A673 (cell line): ENCODE data around the gene ZFPM1. TPM values are rescaled to one million over a fixed set of nuclear protein-coding genes. Genes with fewer than 3 reads are reported as not detected.

Source experiments
- BruUV-seq: library from RNA; stranded (reverse); fragments of 400-500 nt; replicated peaks from 2 replicates; lab custom pipeline; 2021; lab: Mats Ljungman, UMichigan
- CTCF ChIA-PET: fragments of 300-600 bp; sonication (Branson Sonifier 250); formaldehyde crosslinking; loops from one replicate; lab custom pipeline; 2022; ENCODE audit warnings: antibody characterized with exemption; lab: Charles Lee
- POLR2A ChIA-PET: fragments of 300-600 bp; sonication (Branson Sonifier 250); formaldehyde crosslinking; loops from one replicate; lab custom pipeline; 2022; ENCODE audit warnings: antibody characterized with exemption; ENCODE audit not compliant: low non-redundant PET; lab: Charles Lee
- DNase-seq: peaks from one replicate; pipeline ENCODE4 v3.0.0-alpha.2; 2015; ENCODE audit warnings: low spot score
- H3K27ac ChIP-seq: fragments of 200-600 bp; sonication (generic); 2 replicates; pipeline ENCODE4 v1.5.1; 2016; ENCODE audit warnings: mixed run types, low read depth, mild to moderate bottlenecking, mixed read lengths, antibody characterized with exemption, low read length; ENCODE audit not compliant: poor library complexity, severe bottlenecking
- H3K27me3 ChIP-seq: fragments of 200-600 bp; sonication (generic); replicated peaks from 2 replicates; pipeline ENCODE4 v1.6.1; 2017; ENCODE audit warnings: mixed run types, low read depth, mild to moderate bottlenecking, mixed read lengths, antibody characterized with exemption, low read length; ENCODE audit not compliant: insufficient read depth, poor library complexity
- H3K36me3 ChIP-seq: fragments of 200-600 bp; sonication (generic); 2 replicates; pipeline ENCODE4 v1.6.1; 2016; ENCODE audit warnings: mixed run types, mild to moderate bottlenecking, mixed read lengths, antibody characterized with exemption, low read length; ENCODE audit not compliant: insufficient read depth, poor library complexity, severe bottlenecking
- H3K4me1 ChIP-seq: fragments of 200-600 bp; sonication (generic); 2 replicates; pipeline ENCODE4 v1.6.1; 2017; ENCODE audit warnings: mixed run types, mild to moderate bottlenecking, mixed read lengths, antibody characterized with exemption, low read length; ENCODE audit not compliant: insufficient read depth, poor library complexity, severe bottlenecking
- H3K4me3 ChIP-seq: fragments of 200-600 bp; sonication (generic); 2 replicates; pipeline ENCODE4 v1.5.1; 2016; ENCODE audit warnings: low read depth, mixed run types, mild to moderate bottlenecking, mixed read lengths, low read length; ENCODE audit not compliant: poor library complexity, severe bottlenecking
- H3K9me3 ChIP-seq: fragments of 200-600 bp; sonication (generic); 2 replicates; pipeline ENCODE4 v1.6.1; 2016; ENCODE audit warnings: mixed run types, low read depth, mild to moderate bottlenecking, mixed read lengths, antibody characterized with exemption, low read length; ENCODE audit not compliant: poor library complexity, severe bottlenecking
- CTCF ChIP-seq: fragments of 300-800, 200-600 bp; sonication (generic); conservative IDR thresholded peaks from 2 replicates; pipeline ENCODE4 v1.5.1; 2017; ENCODE audit warnings: low read depth, mild to moderate bottlenecking, antibody characterized with exemption, low read length, moderate library complexity, mixed read lengths
- EZH2 ChIP-seq: fragments of 200-600 bp; sonication (generic); IDR thresholded peaks from 2 replicates; pipeline ENCODE4 v1.6.1; 2017; ENCODE audit warnings: borderline replicate concordance, low read depth, mild to moderate bottlenecking, mixed read lengths, antibody characterized with exemption, low read length; ENCODE audit not compliant: poor library complexity, severe bottlenecking
- intact Hi-C: fragments of 100-400 bp; cut with micrococcal nuclease; formaldehyde crosslinking; loops from one replicate; pipeline ENCODE4 v1.10.0; 2022; ENCODE audit not compliant: unreplicated experiment
- total RNA-seq: library from RNA; stranded (reverse); gene quantifications from 2 replicates; pipeline ENCODE4 v1.2.3, GENCODE V29; 2021

ZFPM1 gene
- total RNA-seq, 1 experiment from 2014 or later = 5.6 TPM

- intact Hi-C loops = no loop called here
- no peak overlapping the region for H3K4me3 ChIP-seq
- H3K4me1 ChIP-seq = peaks cover 8% of the 10 kb centered on the region
- ChIA-PET POLR2A (no interaction called here), CTCF (no interaction called here)
- TF ChIP-seq CTCF = no peak
- no peak for TF ChIP-seq EZH2
- no peaks in the 10 kb centered on the region for H3K9me3 ChIP-seq
- DNase-seq = no peak
- H3K36me3 ChIP-seq = no peaks in the 10 kb centered on the region
- H3K27ac ChIP-seq = no peak overlapping the region
- no peaks in the 10 kb centered on the region for H3K27me3 ChIP-seq
- no TSS peak for BruUV-seq
These were observed 33.3 kb upstream of the ZFPM1 start for GRCh38 chr16:88419790-88420189.

GRCh38 chr16:88420496-88420895 lies 32.6 kb upstream of the ZFPM1 start:
- Histone ChIP-seq H3K36me3 (no peaks in the 10 kb centered on the region), H3K4me3 (no peak overlapping the region), H3K4me1 (peaks cover 8% of the 10 kb centered on the region), H3K27ac (no peak overlapping the region), H3K9me3 (no peaks in the 10 kb centered on the region), H3K27me3 (no peaks in the 10 kb centered on the region)
- no peak for TF ChIP-seq EZH2
- TF ChIP-seq CTCF = no peak
- DNase-seq = no peak
- POLR2A ChIA-PET = no interaction called here
- CTCF ChIA-PET = no interaction called here
- intact Hi-C loops = no loop called here
- BruUV-seq = no TSS peak

GRCh38 chr16:88421301-88421700 lies 31.8 kb upstream of the ZFPM1 start:
- BruUV-seq = no TSS peak

More at GRCh38 chr16:88421301-88421700, 31.8 kb upstream of the ZFPM1 start:
- POLR2A ChIA-PET = no interaction called here
- H3K27me3 ChIP-seq = no peaks in the 10 kb centered on the region
- peaks cover under 1% of the 10 kb centered on the region for H3K4me1 ChIP-seq
- no peaks in the 10 kb centered on the region for H3K36me3 ChIP-seq
- H3K9me3 ChIP-seq = no peaks in the 10 kb centered on the region
- H3K27ac ChIP-seq = no peak overlapping the region
- TF ChIP-seq EZH2 (no peak), CTCF (no peak)
- intact Hi-C loops = no loop called here
- no peak for DNase-seq
- CTCF ChIA-PET = no interaction called here
- H3K4me3 ChIP-seq = no peak overlapping the region
